Glomerular endothelial cell (primary cell): ENCODE measurements around the gene MKNK1. TPM values are rescaled to one million over a fixed set of nuclear protein-coding genes. Genes with fewer than 3 reads are reported as not detected.

Experiments used
- DNase-seq: peaks from one replicate; pipeline ENCODE4 v3.0.0-alpha.2; 2011; ENCODE audit warnings: low read depth, low spot score; ENCODE audit errors: extremely low read depth
- total RNA-seq: library from RNA; depleted of rRNA; stranded (reverse); fragments of >200 nt; gene quantifications from 2 replicates; pipeline ENCODE4 v1.2.3, GENCODE V29; 2015

The MKNK1 gene
- total RNA-seq, 1 donor from 2014 or later = 25.4 TPM

- DNase-seq = no peak
Measured at GRCh38 chr1:46599059-46599970, 4.8 kb downstream of the MKNK1 start.

GRCh38 chr1:46596846-46597245 lies 7.2 kb downstream of the MKNK1 start:
- DNase-seq = no peak

GRCh38 chr1:46596036-46596435 lies 8.0 kb downstream of the MKNK1 start:
- no peak for DNase-seq

- DNase-seq = no peak
Measured at GRCh38 chr1:46595127-46595526, 8.9 kb downstream of the MKNK1 start.

GRCh38 chr1:46594063-46594462 lies 10.0 kb downstream of the MKNK1 start:
- DNase-seq = no peak

GRCh38 chr1:46592823-46593222 lies 11.2 kb downstream of the MKNK1 start:
- DNase-seq = no peak

GRCh38 chr1:46589529-46589928 lies 14.5 kb downstream of the MKNK1 start:
- no peak for DNase-seq

GRCh38 chr1:46587069-46587468 lies 17.0 kb downstream of the MKNK1 start:
- DNase-seq = no peak

GRCh38 chr1:46585312-46585938 lies 18.6 kb downstream of the MKNK1 start:
- DNase-seq = no peak

- no peak for DNase-seq
Measured at GRCh38 chr1:46583494-46583893, 20.6 kb downstream of the MKNK1 start.

- DNase-seq = no peak
Measured at GRCh38 chr1:46582972-46583371, 21.1 kb downstream of the MKNK1 start.

- DNase-seq = no peak
Measured at GRCh38 chr1:46581681-46582455, 22.2 kb downstream of the MKNK1 start.

- DNase-seq = no peak
Measured at GRCh38 chr1:46580140-46580903, 23.7 kb downstream of the MKNK1 start.

- no peak for DNase-seq
Measured at GRCh38 chr1:46577671-46578070, 26.4 kb downstream of the MKNK1 start.

- DNase-seq = no peak
Measured at GRCh38 chr1:46576596-46576995, 27.5 kb downstream of the MKNK1 start.

- DNase-seq = no peak
Measured at GRCh38 chr1:46575778-46576177, 28.3 kb downstream of the MKNK1 start.

- no peak for DNase-seq
Measured at GRCh38 chr1:46575300-46575699, 28.8 kb downstream of the MKNK1 start.

GRCh38 chr1:46571691-46572225 lies 32.3 kb downstream of the MKNK1 start:
- no peak for DNase-seq

GRCh38 chr1:46569884-46570725 lies 34.0 kb downstream of the MKNK1 start:
- no peak for DNase-seq
